HK-2 (cell line): ENCODE results near the gene PLEKHS1.
"Not testable (repeated sequence)": the region's sequence is repeated elsewhere in the genome, so short reads cannot be mapped to it uniquely, and the experiment has no call there.

Experiments used
- DNase-seq: peaks from one replicate; pipeline ENCODE4 v3.0.0-alpha.2; 2018; ENCODE audit not compliant: unreplicated experiment

Gene PLEKHS1

DNA sequence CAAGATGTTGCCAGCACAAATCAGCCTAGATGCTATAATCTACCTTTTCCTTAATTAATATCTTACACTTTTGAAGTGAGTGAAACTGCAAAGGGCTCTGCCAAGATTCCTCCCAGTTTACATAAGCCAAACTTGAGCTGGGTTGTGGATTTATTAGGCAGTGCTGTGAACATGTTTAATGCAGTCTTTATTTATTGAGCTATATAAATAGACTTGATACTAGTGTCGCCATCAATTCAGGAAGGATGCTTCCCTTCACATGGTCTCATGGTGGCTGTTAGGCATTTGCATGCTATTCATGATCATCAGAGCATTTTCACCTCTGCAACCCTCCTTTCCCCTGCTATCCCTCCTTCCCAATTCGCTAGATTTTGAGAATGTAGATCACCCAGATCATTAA is 40.2 kb downstream of the PLEKHS1 start:
- DNase-seq = no peak

DNA sequence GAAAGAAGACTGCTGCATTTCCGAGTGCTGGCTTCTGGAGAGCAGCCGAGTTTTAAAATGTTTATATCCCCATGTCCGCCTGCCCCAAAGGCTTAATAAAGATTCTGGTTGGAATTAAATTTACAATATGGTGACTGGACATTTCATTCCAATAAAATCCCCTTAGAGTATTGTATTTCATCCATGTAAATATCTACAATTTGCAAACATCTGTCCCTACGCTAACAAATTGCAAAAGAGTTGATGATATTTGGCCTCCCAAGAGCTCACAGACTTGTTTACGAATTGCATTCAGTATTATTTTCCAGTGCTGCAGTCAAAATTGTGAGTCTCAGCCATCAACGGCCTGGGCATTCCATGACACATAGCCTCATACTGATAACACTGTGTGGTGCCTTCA is 50.1 kb downstream of the PLEKHS1 start:
- DNase-seq = no peak

DNA sequence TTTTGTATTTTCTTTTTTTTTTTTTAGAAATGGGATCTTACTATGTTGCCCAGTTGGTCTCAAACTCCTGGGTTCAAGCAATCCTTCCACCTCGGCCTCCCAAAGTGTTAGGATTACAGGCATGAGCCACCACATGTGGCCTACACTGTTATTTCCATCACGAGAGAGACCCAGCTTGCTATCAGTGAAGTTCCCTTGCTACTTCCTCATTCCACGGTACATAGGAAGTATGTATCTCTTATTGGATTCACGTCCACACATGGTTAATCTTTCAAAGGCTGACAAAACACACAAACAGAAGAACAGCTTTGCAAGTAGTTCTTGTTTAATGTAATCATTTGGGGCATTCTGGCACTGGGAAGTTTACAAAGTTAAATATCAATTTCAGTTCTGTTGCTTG is 51.5 kb downstream of the PLEKHS1 start:
- DNase-seq = no peak

DNA sequence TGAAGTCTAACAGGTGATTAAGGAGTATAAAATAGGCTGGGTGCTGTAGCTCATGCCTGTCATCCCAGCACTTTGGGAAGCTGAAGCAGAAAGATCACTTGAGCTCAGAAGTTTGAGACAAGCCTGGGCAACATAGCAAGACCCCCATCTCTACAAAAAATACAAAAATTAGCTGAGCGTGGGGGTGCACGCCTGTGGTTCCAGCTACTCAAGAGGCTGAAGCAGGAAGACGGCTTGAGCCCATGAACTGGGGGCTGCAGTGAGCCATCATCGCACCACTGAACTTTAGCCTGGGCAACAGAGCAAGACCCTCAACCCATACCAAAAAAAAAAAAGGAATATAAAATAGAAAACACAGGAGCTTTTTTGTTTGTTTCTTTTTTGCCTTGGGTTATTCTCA is 55.0 kb downstream of the PLEKHS1 start:
- no peak for DNase-seq

DNA sequence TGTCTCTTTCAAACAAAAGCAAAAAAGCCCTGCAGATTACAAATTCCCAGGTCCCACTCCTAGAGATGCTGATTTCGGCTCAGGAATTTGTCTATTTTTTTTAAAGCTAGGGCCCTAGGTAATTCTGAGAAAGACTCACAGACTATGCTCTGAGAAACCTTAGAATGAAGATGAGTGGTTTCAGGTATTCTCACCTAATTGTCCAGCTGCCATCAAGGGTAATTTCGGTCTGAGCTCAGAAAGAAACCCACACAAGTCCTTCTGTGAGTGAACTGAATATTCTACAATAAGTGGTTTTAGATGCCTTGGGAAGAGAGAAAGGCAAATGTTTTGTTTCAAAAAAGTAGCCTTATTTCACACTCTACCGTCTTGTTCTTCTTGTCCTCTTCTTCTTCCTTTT is 56.7 kb downstream of the PLEKHS1 start:
- no peak for DNase-seq

DNA sequence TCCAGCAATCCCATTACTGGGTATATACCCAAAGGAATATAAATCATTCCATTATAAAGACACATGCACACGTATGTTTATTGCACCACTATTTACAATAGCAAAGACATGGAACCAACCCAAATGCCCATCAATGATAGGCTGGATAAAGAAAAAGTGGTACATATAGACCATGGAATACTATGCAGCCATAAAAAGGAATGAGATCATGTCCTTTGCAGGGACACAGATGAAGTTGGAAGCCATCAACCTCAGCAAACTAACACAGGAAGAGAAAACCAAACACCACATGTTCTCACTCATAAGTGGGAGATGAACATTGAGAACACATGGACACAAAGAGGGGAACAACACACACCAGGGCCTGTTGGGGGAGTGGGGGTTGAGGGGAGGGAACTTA is 63.2 kb downstream of the PLEKHS1 start:
- not testable (repeated sequence) for DNase-seq

DNA sequence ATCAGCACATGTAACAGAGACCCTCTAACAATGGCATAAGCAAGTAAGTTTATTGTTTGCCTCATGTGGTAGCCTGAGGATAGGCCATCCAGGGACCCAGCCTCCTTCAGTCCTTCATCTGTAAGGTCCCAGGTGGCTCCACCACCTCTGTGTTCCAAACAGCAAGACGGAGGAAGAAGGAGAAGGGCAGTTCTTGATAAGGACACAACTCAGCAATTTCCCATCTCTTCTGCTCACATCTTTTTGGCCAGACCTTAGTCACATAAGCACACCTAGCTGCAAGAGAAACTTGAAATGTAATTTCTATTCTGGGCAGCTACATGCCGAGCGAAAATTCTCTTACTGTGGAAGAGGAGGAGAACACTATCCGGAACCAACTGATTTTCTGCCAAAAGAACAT is 68.5 kb downstream of the PLEKHS1 start:
- no peak for DNase-seq

DNA sequence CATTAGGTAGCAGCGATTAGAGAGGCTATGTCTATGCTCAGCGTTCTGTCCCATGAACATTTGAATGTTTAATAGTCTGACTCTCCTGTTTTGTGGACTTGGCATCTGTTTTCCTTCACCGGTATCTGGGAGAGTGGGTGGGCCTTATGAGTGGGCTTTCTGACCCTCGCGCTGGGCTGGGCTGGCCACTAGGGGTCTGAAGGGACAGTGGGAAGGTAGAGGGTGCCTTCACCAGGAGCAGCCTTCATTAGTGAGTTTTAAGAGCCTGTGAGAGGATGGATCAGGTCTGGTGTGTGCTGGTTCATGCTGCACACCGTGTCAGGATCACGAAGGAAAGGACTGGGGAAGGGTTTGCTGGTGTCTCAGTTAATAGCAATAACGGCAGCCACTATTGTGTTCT is 69.0 kb downstream of the PLEKHS1 start:
- no peak for DNase-seq

DNA sequence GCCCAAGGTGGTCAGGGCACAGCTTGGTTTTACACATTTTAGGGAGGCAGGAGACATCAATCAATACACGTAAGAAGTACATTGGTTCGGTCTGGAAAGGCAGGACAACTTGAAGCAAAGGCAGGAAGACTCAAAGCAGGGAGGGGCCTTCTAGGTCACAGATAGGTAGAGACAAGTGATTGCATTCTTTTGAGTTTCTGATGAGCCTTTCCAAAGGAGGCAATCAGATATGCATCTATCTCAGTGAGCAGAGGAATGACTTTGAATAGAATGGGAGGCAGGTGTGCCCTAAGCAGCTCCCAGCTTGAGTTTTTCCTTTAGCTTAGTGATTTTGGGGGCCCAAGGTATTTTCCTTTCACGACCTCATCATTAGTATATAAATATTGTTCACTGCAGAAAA is 69.8 kb downstream of the PLEKHS1 start:
- not testable (repeated sequence) for DNase-seq

DNA sequence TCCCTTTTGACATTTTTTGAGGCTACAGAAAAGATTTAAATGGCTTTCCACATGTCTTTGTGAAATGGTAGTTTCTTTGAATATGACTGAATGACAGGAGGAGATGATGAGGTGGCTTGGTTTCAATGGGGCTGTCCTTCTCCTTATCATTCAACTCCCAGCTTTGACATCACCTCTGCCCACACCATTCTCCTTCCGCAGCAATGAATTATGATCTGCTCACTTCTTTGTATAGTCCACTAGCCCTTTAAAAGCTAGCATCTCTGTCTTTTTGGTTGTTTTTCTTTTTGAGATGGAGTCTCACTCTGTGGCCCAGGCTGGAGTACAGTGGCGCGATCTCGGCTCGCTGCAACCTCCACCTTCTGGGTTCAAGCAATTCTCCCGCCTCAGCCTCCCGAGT is 70.7 kb downstream of the PLEKHS1 start:
- DNase-seq = no peak

DNA sequence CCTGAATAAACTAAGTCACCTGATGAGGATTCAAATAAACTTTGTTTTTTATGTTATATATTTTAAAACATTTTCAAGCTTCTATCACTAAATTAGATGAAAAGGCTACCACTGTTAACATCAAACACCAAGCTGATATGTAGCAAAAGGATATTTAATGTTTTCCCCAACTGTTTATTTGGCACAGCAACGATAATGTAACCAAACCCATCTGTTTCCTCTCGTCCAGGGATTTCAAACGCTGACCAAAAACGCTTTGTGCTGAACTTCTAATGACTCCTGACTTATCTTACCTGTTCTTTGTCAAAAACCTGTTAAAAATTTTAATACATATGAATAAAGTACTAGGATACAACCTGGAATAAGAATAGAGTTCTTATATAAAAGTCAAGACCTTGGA is 71.9 kb downstream of the PLEKHS1 start:
- DNase-seq = no peak

DNA sequence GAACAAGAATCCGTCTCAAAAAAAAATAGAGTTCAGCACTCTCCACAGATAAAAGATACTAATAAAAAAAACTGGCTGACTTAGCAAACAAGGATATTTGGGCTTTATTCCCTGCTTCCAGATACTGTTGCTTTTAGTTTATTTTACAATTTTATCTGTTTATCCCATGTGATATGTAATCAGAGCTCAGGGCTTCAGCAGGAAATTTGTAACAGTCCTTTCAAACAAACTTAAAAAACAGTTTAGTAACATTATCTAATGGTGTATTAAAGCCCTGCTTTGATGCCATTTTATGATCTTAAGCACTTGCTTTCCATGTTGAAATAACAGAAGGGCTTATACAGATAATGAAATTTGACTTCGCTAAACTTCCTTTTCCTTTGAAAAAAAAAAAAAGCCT is 74.3 kb downstream of the PLEKHS1 start:
- no peak for DNase-seq

DNA sequence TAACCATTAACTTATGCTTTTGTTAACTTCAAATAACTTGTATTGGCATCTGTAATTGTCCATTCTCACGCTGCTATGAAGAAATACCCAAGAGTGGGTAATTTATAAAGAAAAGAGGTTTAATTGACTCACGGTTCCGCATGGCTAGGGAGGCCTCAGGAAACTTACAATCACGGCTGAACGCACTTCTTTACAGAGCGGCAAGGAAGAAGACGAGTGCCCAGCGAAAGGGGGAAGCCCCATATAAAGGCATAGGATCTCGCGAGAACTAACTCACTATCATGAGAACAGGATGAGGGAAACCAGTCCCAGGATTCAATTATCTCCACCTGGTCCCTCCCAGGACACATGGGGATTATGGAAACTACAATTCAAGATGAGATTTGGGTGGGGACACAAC is 77.1 kb downstream of the PLEKHS1 start:
- DNase-seq = peak; percentile 6
